K562 treated with DMSO at 1 percent for 24 hours (cell line): ENCODE data around the gene RBMS2. TPM values are rescaled to one million over a fixed set of nuclear protein-coding genes. Genes with fewer than 3 reads are reported as not detected.

ENCODE experiments used
- total RNA-seq: library from RNA; unstranded; fragments of 300-600 nt; gene quantifications from 2 replicates; pipeline ENCODE4 v1.2.3, GENCODE V29; 2022; ENCODE audit warnings: low read depth; ENCODE audit not compliant: insufficient read depth

The RBMS2 gene, protein sequence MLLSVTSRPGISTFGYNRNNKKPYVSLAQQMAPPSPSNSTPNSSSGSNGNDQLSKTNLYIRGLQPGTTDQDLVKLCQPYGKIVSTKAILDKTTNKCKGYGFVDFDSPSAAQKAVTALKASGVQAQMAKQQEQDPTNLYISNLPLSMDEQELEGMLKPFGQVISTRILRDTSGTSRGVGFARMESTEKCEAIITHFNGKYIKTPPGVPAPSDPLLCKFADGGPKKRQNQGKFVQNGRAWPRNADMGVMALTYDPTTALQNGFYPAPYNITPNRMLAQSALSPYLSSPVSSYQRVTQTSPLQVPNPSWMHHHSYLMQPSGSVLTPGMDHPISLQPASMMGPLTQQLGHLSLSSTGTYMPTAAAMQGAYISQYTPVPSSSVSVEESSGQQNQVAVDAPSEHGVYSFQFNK
- total RNA-seq = 0.86 and 2.5 TPM in 2 replicates

DNA sequence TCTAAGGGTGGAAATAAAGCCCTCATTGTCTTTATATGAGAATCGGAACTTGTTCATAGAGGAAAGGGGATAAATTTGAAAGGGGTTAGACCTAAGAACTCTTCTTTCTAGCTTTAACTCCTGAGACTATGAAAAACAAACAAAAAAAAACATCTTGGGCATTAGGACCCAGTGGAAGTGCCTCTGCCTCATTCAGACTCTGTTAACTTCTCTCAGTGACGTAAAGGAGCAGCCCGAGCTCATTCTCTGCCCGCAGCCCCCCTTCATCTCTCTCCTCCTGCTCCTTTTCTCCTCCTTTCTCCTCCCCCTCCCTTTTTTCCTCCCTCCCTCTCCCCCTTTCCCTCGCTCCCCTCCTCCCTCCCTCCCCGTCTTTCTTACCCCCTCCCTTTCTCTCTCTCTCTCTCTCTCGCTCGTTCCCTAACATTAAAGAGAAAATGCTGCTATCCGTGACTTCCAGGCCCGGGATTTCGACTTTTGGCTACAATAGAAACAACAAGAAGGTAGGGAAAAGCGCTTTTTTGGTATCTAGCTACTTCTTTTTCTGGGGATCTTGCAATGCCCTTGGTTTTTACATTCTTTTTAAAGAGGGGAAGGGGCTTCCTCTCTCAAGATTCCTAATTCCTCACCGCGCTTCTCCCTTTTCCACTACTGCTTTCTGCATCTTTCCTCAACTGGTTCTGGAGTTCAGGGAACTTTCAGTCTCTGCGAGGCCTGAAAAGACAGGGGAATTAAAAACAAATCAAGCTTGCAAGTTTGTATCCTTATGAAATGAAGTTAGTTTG is at the start of gene RBMS2:
Gene RBMS2, plus strand, starts transcription at position 231 of the 782 bp plus-strand sequence. Its CDS starts 204 bp downstream, at position 435.

GRCh38 chr12:56488041-56488955 is 33.3 kb upstream of the RBMS2 start, which contains the start of gene GLS2:
Gene GLS2 (minus strand): TSS chr12:56488161. CDS start chr12:56488118, 43 bp downstream.

GRCh38 chr12:56630180-56630632 is 108.6 kb downstream of the RBMS2 start, which contains the start of gene BAZ2A:
Gene BAZ2A (minus strand): TSS chr12:56630326. CDS start chr12:56617530, 12,796 bp downstream.

Other genes with a start within 250 kb of the RBMS2 start
- 151 and 158 TPM in 2 replicates for gene CS, start 221.5 kb upstream of the RBMS2 start, total RNA-seq
- 88.9 and 95.2 TPM in 2 replicates for gene CNPY2, start 205.8 kb upstream of the RBMS2 start, total RNA-seq
- 29.3 and 34.1 TPM in 2 replicates for gene PAN2, start 187.8 kb upstream of the RBMS2 start, total RNA-seq
- gene IL23A, start 182.9 kb upstream of the RBMS2 start, total RNA-seq = 15.3 and 19.8 TPM in 2 replicates
- gene STAT2, start 161.7 kb upstream of the RBMS2 start, total RNA-seq = 52.4 and 61.2 TPM in 2 replicates
- not detected in 2 replicates for gene APOF, start 159.0 kb upstream of the RBMS2 start, total RNA-seq
- gene TIMELESS, start 72.4 kb upstream of the RBMS2 start, total RNA-seq = 42.8 and 43.4 TPM in 2 replicates
- not detected in 2 replicates for gene MIP, start 67.2 kb upstream of the RBMS2 start, total RNA-seq
- gene SPRYD4, start 53.2 kb upstream of the RBMS2 start, total RNA-seq = 1.1 and 1.4 TPM in 2 replicates
- 0.29 TPM in 1 of 2 replicates, not detected in the other for gene GLS2, start 33.7 kb upstream of the RBMS2 start, total RNA-seq
- 60.5 and 63.6 TPM in 2 replicates for gene BAZ2A, start 108.5 kb downstream of the RBMS2 start, total RNA-seq
- gene ATP5F1B, start 124.2 kb downstream of the RBMS2 start, total RNA-seq = 849 and 855 TPM in 2 replicates
- gene PTGES3, start 166.5 kb downstream of the RBMS2 start, total RNA-seq = 185 and 206 TPM in 2 replicates
- 1,599 and 1,695 TPM in 2 replicates for gene NACA, start 203.5 kb downstream of the RBMS2 start, total RNA-seq
- gene PRIM1, start 230.5 kb downstream of the RBMS2 start, total RNA-seq = 53.2 and 58.9 TPM in 2 replicates
- gene HSD17B6, start 241.5 kb downstream of the RBMS2 start, total RNA-seq = 0.61 and 0.88 TPM in 2 replicates